K562 (cell line): ENCODE data around the gene NR5A2. TPM values are rescaled to one million over a fixed set of nuclear protein-coding genes. Genes with fewer than 3 reads are reported as not detected.

Experiments
- ATAC-seq: fragments of 200-7000 bp; cut with Tn5 transposase; 3 replicates; pipeline ENCODE4 v1.9.1; 2020; ENCODE audit warnings: moderate library complexity
- BruUV-seq: library from RNA; stranded (reverse); fragments of 400-500 nt; replicated peaks from 2 replicates; lab custom pipeline; 2021; lab: Mats Ljungman, UMichigan
- CTCF ChIA-PET: fragments of 300-600 bp; formaldehyde crosslinking; extraction: SDS; loops from one replicate; lab custom pipeline; 2021; ENCODE audit warnings: low intra/inter-chr PET ratio; lab: Yijun Ruan, JAX
- POLR2A ChIA-PET: fragments of 300-600, 350-650 bp; sonication (Branson Sonifier 250); formaldehyde crosslinking; extraction: SDS; loops from one replicate; lab custom pipeline; 2021; ENCODE audit warnings: antibody characterized with exemption, inconsistent platforms; lab: Yijun Ruan, JAX
- DNase-seq, 4 experiments: peaks; one replicate each; pipeline versions ENCODE4 v3.0.0 to v3.0.0-alpha.2; 2011 to 2018; ENCODE audit warnings: low spot score in 3 of 4, mixed read lengths in 3 of 4; ENCODE audit errors: extremely low read depth in 1 of 4
- FAIRE-seq: peaks from 2 replicates; lab custom pipeline; 2011; peaks lifted over from hg19 to GRCh38; lab: Jason Lieb, UNC
- H2AFZ ChIP-seq: 2 replicates; pipeline ENCODE4 v1.6.0; 2011; ENCODE audit warnings: low read depth, low read length, control low read depth, inconsistent platforms
- H3K27ac ChIP-seq: fragments of 200-600 bp; 3 replicates; pipeline ENCODE4 v1.8.0; 2011; ENCODE audit warnings: low read depth, mild to moderate bottlenecking, control low read depth, inconsistent platforms, low read length, moderate library complexity, mixed read lengths; ENCODE audit errors: extremely low read depth
- H3K27me3 ChIP-seq, 2 experiments: fragments of 300-600 bp in 1 of 2; 2 replicates in 1 of 2; 3 replicates in 1 of 2; pipeline versions ENCODE4 v1.6.0 to v1.8.0; 2011; ENCODE audit warnings: inconsistent platforms in 2 of 2, low read length in 2 of 2, mild to moderate bottlenecking in 1 of 2, mixed read lengths in 1 of 2, moderate library complexity in 1 of 2; ENCODE audit not compliant: control insufficient read depth in 2 of 2, insufficient read depth in 2 of 2
- H3K36me3 ChIP-seq: fragments of 300-600 bp; 3 replicates; pipeline ENCODE4 v1.8.0; 2011; ENCODE audit warnings: mild to moderate bottlenecking, low read length, inconsistent platforms; ENCODE audit not compliant: control insufficient read depth, insufficient read depth
- H3K4me1 ChIP-seq, 2 experiments: fragments of 200-600 bp in 1 of 2; replicated peaks in 1 of 2; 2 replicates in 1 of 2; 3 replicates in 1 of 2; pipeline versions ENCODE4 v1.5.1 to v1.8.0; 2011; ENCODE audit warnings: inconsistent platforms in 2 of 2, low read length in 2 of 2, mild to moderate bottlenecking in 1 of 2, mixed read lengths in 1 of 2, moderate library complexity in 1 of 2; ENCODE audit not compliant: control insufficient read depth in 2 of 2, insufficient read depth in 2 of 2
- H3K4me2 ChIP-seq: 2 replicates; pipeline ENCODE4 v1.6.1; 2011; ENCODE audit warnings: low read length, control low read depth, inconsistent platforms, mixed read lengths; ENCODE audit not compliant: insufficient read depth
- H3K4me3 ChIP-seq: fragments of 200-600 bp; sonication (generic), shearing (Covaris generic); 2 replicates; pipeline ENCODE4 v1.5.1; 2016; ENCODE audit warnings: control low read depth, inconsistent platforms
- H3K79me2 ChIP-seq: fragments of 200-600 bp; 3 replicates; pipeline ENCODE4 v1.8.0; 2011; ENCODE audit warnings: low read length, inconsistent platforms; ENCODE audit not compliant: control insufficient read depth, insufficient read depth
- H3K9ac ChIP-seq, 2 experiments: 2 replicates each; pipeline versions ENCODE4 v1.6.0 to v1.6.1; 2011; ENCODE audit warnings: low read depth in 2 of 2, low read length in 2 of 2, control low read depth in 1 of 2, inconsistent platforms in 1 of 2, mild to moderate bottlenecking in 1 of 2, mixed read lengths in 1 of 2; ENCODE audit not compliant: insufficient read depth in 1 of 2
- H3K9me1 ChIP-seq: one replicate; pipeline ENCODE4 v1.6.0; 2011; ENCODE audit warnings: inconsistent platforms, mild to moderate bottlenecking, low read length, moderate library complexity; ENCODE audit not compliant: control insufficient read depth, insufficient read depth
- H3K9me3 ChIP-seq: replicated peaks from 2 replicates; pipeline ENCODE4 v1.5.1; 2011; ENCODE audit warnings: low read depth, low read length, inconsistent platforms; ENCODE audit not compliant: control insufficient read depth, insufficient read depth
- H4K20me1 ChIP-seq: replicated peaks from 2 replicates; pipeline ENCODE4 v1.6.1; 2011; ENCODE audit warnings: low read length, inconsistent platforms, mixed read lengths; ENCODE audit not compliant: control insufficient read depth, insufficient read depth
- DDX20 ChIP-seq: fragments of 450-650 bp; IDR thresholded peaks from 2 replicates; pipeline ENCODE4 v1.6.1; 2016; ENCODE audit warnings: missing genetic modification characterization, low read depth, mild to moderate bottlenecking, missing compliant biosample characterization, moderate library complexity
- LARP7 ChIP-seq: fragments of 450-650 bp; IDR thresholded peaks from 2 replicates; pipeline ENCODE4 v1.6.1; 2016
- MBD2 ChIP-seq: sonication (generic); IDR thresholded peaks from 2 replicates; pipeline ENCODE4 v1.6.1; 2016; ENCODE audit warnings: low read depth, borderline replicate concordance
- MXI1 ChIP-seq: IDR thresholded peaks from 2 replicates; pipeline ENCODE4 v1.6.1; 2011; ENCODE audit warnings: low read depth, mild to moderate bottlenecking, improper control_type of control experiment, low read length
- MYNN ChIP-seq, 2 experiments: sonication (generic); formaldehyde crosslinking in 1 of 2; IDR thresholded peaks; 2 replicates each; pipeline versions ENCODE4 v1.5.0 to v1.6.1; 2016 to 2020; ENCODE audit warnings: antibody characterized with exemption in 1 of 2, missing genetic modification reagents in 1 of 2
- NELFE ChIP-seq: IDR thresholded peaks from 2 replicates; pipeline ENCODE4 v1.6.1; 2011; ENCODE audit warnings: mild to moderate bottlenecking; ENCODE audit not compliant: insufficient read depth, insufficient read length
- NFIC ChIP-seq: fragments of 450-650 bp; IDR thresholded peaks from 2 replicates; pipeline ENCODE4 v1.6.1; 2017; ENCODE audit warnings: mild to moderate bottlenecking, inconsistent platforms
- NUFIP1 ChIP-seq: fragments of 450-650 bp; IDR thresholded peaks from 2 replicates; pipeline ENCODE4 v1.6.1; 2018; ENCODE audit not compliant: partially characterized antibody
- POLR2B ChIP-seq: fragments of 450-650 bp; IDR thresholded peaks from 2 replicates; pipeline ENCODE4 v1.6.1; 2018; ENCODE audit warnings: low read depth; ENCODE audit not compliant: partially characterized antibody
- SIX5 ChIP-seq, 2 experiments: IDR thresholded peaks; 2 replicates each; pipeline ENCODE4 v1.6.1; 2011; ENCODE audit warnings: low read length in 2 of 2, borderline replicate concordance in 1 of 2, low read depth in 1 of 2, mild to moderate bottlenecking in 1 of 2, moderate library complexity in 1 of 2; ENCODE audit not compliant: insufficient read depth in 1 of 2
- ZBTB40 ChIP-seq, 2 experiments: fragments of 450-650 bp in 1 of 2; sonication (generic) in 1 of 2; formaldehyde crosslinking in 1 of 2; IDR thresholded peaks; 2 replicates each; pipeline versions ENCODE4 v1.7.1 to v1.9.0; 2016 to 2022; ENCODE audit warnings: inconsistent platforms in 1 of 2, mild to moderate bottlenecking in 1 of 2, missing genetic modification reagents in 1 of 2
- ZFP91 ChIP-seq: sonication (generic); formaldehyde crosslinking; IDR thresholded peaks from 2 replicates; pipeline ENCODE4 v1.8.0; 2022; ENCODE audit warnings: mild to moderate bottlenecking, missing genetic modification reagents
- ZNF699 ChIP-seq: fragments of 250-450 bp; sonication (Bioruptor Pico); IDR thresholded peaks from 2 replicates; pipeline ENCODE4 v1.8.0; 2021; ENCODE audit warnings: mild to moderate bottlenecking, moderate library complexity; ENCODE audit not compliant: insufficient replicate concordance
- WGBS: fragments of 100-300 bp; shearing (Covaris generic); methylation state at CpG from one replicate; pipeline ENCODE4 v1.1.6; 2016; ENCODE audit warnings: low coverage, mixed read lengths; ENCODE audit not compliant: insufficient coverage; ENCODE audit errors: missing lambda C conversion rate; 5-methylcytosine and 5-hydroxymethylcytosine counted together
- in situ Hi-C: fragments of 300-500 bp; cut with MboI; formaldehyde crosslinking; loops from 4 replicates; pipeline ENCODE4 v1.15.0; 2018; ENCODE audit warnings: inconsistent platforms, mixed read lengths
- intact Hi-C: fragments of 100-400 bp; cut with micrococcal nuclease; formaldehyde crosslinking; loops from 2 replicates; pipeline ENCODE4 v1.14.2; 2022
- polyA plus RNA-seq, 8 experiments: library from polyadenylated mRNA; depleted of rRNA in 4 of 8; stranded (reverse) in 5 of 8; unstranded in 3 of 8; fragments of >200 nt; fragmentation: Nextera tagmentation in 2 of 8; fragmentation: Illumina TruSeq in 1 of 8; extraction: Ambion mirVana in 2 of 8; extraction: Trizol in 1 of 8; gene quantifications; 2 replicates each; pipeline versions ENCODE4 v1.2.1 to v1.2.3, GENCODE V29; 2011 to 2014; ENCODE audit warnings: inconsistent platforms in 1 of 8, missing spikeins in 1 of 8
- total RNA-seq, 7 experiments: library from RNA; depleted of rRNA in 6 of 7; stranded (reverse); fragments of >200 nt in 6 of 7; fragmentation: Illumina TruSeq in 2 of 7; extraction: Trizol in 2 of 7; gene quantifications; 2 replicates each; pipeline versions ENCODE4 v1.2.1 to v1.2.3, GENCODE V29; 2011 to 2021; ENCODE audit warnings: low replicate concordance in 1 of 7

Gene NR5A2
- total and polyA plus RNA-seq, 9 of the 15 experiments (the other 6 are each of a cell fraction or from before 2014, with no cell fraction given): 0.13 to 0.40 (median 0.29) TPM

- no peaks in the 10 kb centered on the region for H3K36me3 ChIP-seq
- BruUV-seq: no TSS peak
- FAIRE-seq: no peak
- H3K4me2 ChIP-seq: no peak overlapping the region
- 14% methylated on average over 7 of the region's 7 CpGs for WGBS
- no peaks in the 10 kb centered on the region for H3K79me2 ChIP-seq
- H3K9me1 ChIP-seq: no peaks in the 10 kb centered on the region
- no peaks in the 10 kb centered on the region for H3K9me3 ChIP-seq
- ChIA-PET POLR2A (interaction anchor here (0.7 to 1.2 kb wide), 3 partner anchors 8 to 331 kb away, joined by 3 to 5 read pairs (median 4); no protein-coding TSS in a partner anchor), CTCF (no interaction called here)
- intact Hi-C loops: no loop called here
- no peak overlapping the region for H3K9ac ChIP-seq
- H3K27ac ChIP-seq: no peak overlapping the region
- no peak for ATAC-seq
- no peak overlapping the region for H2AFZ ChIP-seq
- H4K20me1 ChIP-seq: no peaks in the 10 kb centered on the region
- DNase-seq: no peak
- in situ Hi-C loops: no loop called here
- H3K27me3 ChIP-seq: no peaks in the 10 kb centered on the region
- H3K4me1 ChIP-seq: no peaks in the 10 kb centered on the region; a peak in 1 of 5 replicates
- no peak overlapping the region for H3K4me3 ChIP-seq
- no peak for TF ChIP-seq NELFE
- TF ChIP-seq MBD2: no peak
- no peak for TF ChIP-seq LARP7
- no peak for TF ChIP-seq ZFP91 (CRISPR knock-in tag)
- TF ChIP-seq POLR2B: no peak
- TF ChIP-seq MXI1: no peak
- no peak for TF ChIP-seq DDX20 (tag)
- TF ChIP-seq ZNF699 (CRISPR knock-in tag): no peak
- TF ChIP-seq NFIC: no peak
- TF ChIP-seq ZBTB40 (IDR thresholded peaks at IDR 0.05): no peak
- no peak for TF ChIP-seq ZBTB40 (CRISPR knock-in tag; IDR thresholded peaks at IDR 0.05)
- no peak for TF ChIP-seq MYNN (IDR thresholded peaks at IDR 0.05)
- no peak for TF ChIP-seq MYNN (CRISPR knock-in tag; IDR thresholded peaks at IDR 0.05)
- TF ChIP-seq NUFIP1: no peak
- TF ChIP-seq SIX5 (IDR thresholded peaks at IDR 0.05; ENCODE audit: borderline replicate concordance in 1 of 2, insufficient read depth in 1 of 2, low read depth in 1 of 2, low read length in 2 of 2): no peak
These were observed 141.4 kb downstream of the NR5A2 start for GRCh38 chr1:200168926-200169325.
